Endothelial cell (in vitro differentiated cells): Measurements from ENCODE around the gene CAMK1. TPM values are rescaled to one million over a fixed set of nuclear protein-coding genes. Genes with fewer than 3 reads are reported as not detected.
A peak's percentile ranks its signal among the peaks of the same experiment; 100 is the strongest.

Experiments used
- DNase-seq: peaks from one replicate; pipeline ENCODE4 v3.0.0; 2021; ENCODE audit warnings: low spot score
- H3K27ac Mint-ChIP-seq: one replicate; pipeline ENCODE4 v1.8.0; 2021; ENCODE audit warnings: mixed read lengths, inconsistent platforms; ENCODE audit not compliant: unreplicated experiment
- H3K27me3 Mint-ChIP-seq: one replicate; pipeline ENCODE4 v1.8.0; 2021; ENCODE audit warnings: mild to moderate bottlenecking, moderate library complexity, mixed read lengths, inconsistent platforms; ENCODE audit not compliant: unreplicated experiment
- H3K36me3 Mint-ChIP-seq: one replicate; pipeline ENCODE4 v1.8.0; 2021; ENCODE audit warnings: mild to moderate bottlenecking, low read depth, mixed read lengths, inconsistent platforms; ENCODE audit not compliant: unreplicated experiment
- H3K4me1 Mint-ChIP-seq: one replicate; pipeline ENCODE4 v1.8.0; 2021; ENCODE audit warnings: mild to moderate bottlenecking, mixed read lengths, inconsistent platforms; ENCODE audit not compliant: unreplicated experiment
- H3K4me3 Mint-ChIP-seq: one replicate; pipeline ENCODE4 v1.8.0; 2021; ENCODE audit warnings: mild to moderate bottlenecking, mixed read lengths, inconsistent platforms; ENCODE audit not compliant: unreplicated experiment
- H3K9me3 Mint-ChIP-seq: one replicate; pipeline ENCODE4 v1.8.0; 2021; ENCODE audit warnings: mixed read lengths, inconsistent platforms; ENCODE audit not compliant: unreplicated experiment
- CTCF ChIP-seq: fragments of 200-600 bp; sonication (generic); IDR thresholded peaks from one replicate; pipeline ENCODE4 v1.5.0; 2021; ENCODE audit warnings: antibody characterized with exemption; ENCODE audit not compliant: unreplicated experiment
- total RNA-seq: library from RNA; stranded (reverse); fragmentation: NEBNext Ultra II Directional; extraction: Animal tissue kit (Norgen Biotek cat#: 25700); gene quantifications from one replicate; pipeline ENCODE4 v1.2.1, GENCODE V29; 2021; ENCODE audit not compliant: unreplicated experiment

CAMK1 gene
- total RNA-seq, 1 donor from 2014 or later, result 6.0 TPM

DNA sequence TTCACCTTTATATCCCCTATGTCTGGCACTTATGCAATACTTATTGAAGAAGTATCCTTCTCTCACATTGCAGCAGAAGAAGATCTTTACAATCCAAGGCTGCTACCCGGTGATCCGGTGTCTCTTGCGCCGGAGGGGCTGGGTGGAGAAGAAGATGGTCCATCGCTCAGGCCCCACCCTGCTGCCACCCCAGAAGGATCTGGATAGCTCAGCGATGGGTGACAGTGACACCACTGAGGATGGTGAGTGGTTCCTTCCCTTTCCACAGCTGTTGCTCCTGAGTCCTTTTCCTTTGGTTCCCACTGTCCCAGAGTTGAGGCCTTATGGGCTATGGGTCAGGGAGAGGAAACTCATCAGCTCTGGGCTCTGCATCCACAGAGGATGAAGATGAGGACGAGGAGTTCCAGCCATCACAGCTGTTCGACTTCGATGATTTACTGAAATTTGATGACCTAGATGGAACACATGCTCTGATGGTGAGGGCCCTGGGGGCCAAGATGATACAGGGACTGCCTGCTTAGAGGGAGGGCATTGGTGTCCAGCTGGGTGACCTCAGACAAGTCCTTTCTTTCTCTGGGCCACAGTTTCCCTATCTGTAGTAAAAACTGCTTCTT is 43.2 kb upstream of the CAMK1 start:
- TF ChIP-seq CTCF, result no peak
- H3K27ac Mint-ChIP-seq, result no peak overlapping the region
- peaks cover 10% of the 10 kb centered on the region for H3K27me3 Mint-ChIP-seq
- no peak overlapping the region for H3K4me3 Mint-ChIP-seq
- peaks cover 21% of the 10 kb centered on the region for H3K4me1 Mint-ChIP-seq
- no peak for DNase-seq
- H3K36me3 Mint-ChIP-seq, result peaks cover 16% of the 10 kb centered on the region
- no peaks in the 10 kb centered on the region for H3K9me3 Mint-ChIP-seq

GRCh38 chr3:9810846-9811245 is 41.1 kb upstream of the CAMK1 start:
- H3K9me3 Mint-ChIP-seq, result no peaks in the 10 kb centered on the region
- H3K4me1 Mint-ChIP-seq, result peaks cover 21% of the 10 kb centered on the region
- peaks cover 13% of the 10 kb centered on the region for H3K27me3 Mint-ChIP-seq
- DNase-seq, result no peak
- TF ChIP-seq CTCF, result no peak
- peaks cover 19% of the 10 kb centered on the region for H3K36me3 Mint-ChIP-seq
- H3K27ac Mint-ChIP-seq, result peak overlapping the region; percentile 11
- H3K4me3 Mint-ChIP-seq, result peak overlapping the region; percentile 72

GRCh38 chr3:9810433-9810770 is 40.7 kb upstream of the CAMK1 start:
- Mint-ChIP-seq H3K4me3 (peak overlapping the region; percentile 72), H3K36me3 (peaks cover 21% of the 10 kb centered on the region), H3K9me3 (no peaks in the 10 kb centered on the region), H3K27ac (peak overlapping the region; percentile 11), H3K27me3 (peaks cover 13% of the 10 kb centered on the region), H3K4me1 (peaks cover 21% of the 10 kb centered on the region)
- DNase-seq, result no peak
- no peak for TF ChIP-seq CTCF

DNA sequence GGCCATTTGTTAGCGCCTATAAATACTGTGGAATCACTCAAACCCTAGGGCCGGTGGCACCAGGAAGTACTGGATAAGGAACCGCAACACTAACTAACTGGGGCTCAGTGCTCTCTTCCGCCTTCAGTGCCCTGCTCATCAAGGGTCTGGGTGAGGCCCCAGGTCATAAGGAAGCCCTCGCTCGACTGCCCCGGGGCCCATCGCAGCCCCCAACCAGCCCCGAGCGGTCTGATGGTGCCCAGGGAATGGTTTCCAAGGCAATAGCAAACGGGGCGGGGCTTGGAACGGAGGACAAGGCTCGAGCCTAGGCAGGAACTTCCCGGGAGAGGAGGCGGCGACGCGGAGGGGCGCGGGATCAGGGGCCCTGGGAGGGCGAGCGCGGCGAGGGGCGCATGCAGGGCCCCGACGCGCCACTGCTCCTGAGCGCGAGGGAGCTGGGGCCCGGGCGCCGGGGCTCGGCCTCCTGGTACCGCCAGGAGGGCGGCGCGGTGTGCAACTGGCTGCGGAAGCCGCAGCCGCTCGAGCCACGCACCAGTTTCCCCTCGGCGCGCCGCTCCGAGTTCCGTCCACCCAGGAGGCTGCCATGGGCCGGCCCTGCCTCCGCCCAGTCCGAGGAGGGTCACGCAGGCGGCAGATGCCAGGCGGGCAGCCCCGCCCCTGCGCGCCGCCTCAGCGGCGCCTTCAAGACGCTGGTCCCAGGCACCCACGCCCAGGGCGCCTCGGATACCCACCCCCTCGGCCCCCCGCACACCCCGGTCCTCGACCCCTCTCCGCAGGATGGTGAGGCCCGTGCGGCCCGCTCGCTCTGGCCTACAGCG is 40.1 kb upstream of the CAMK1 start, which contains the start of gene TTLL3:
Gene TTLL3, plus strand, starts transcription at position 648 of the 818 bp plus-strand sequence. CDS start 400 bp downstream, outside the sequence.
- peak within 1 kb of the TSS; percentile 95 for H3K27ac Mint-ChIP-seq
- no peak for TF ChIP-seq CTCF
- H3K9me3 Mint-ChIP-seq, result no peaks in the 10 kb centered on the region
- H3K36me3 Mint-ChIP-seq, result peaks cover 27% of the 10 kb centered on the region
- peak; percentile 61 for DNase-seq
- H3K4me1 Mint-ChIP-seq, result peaks cover 21% of the 10 kb centered on the region
- H3K27me3 Mint-ChIP-seq, result peaks cover 13% of the 10 kb centered on the region
- H3K4me3 Mint-ChIP-seq, result peak within 1 kb of the TSS; percentile 84

DNA sequence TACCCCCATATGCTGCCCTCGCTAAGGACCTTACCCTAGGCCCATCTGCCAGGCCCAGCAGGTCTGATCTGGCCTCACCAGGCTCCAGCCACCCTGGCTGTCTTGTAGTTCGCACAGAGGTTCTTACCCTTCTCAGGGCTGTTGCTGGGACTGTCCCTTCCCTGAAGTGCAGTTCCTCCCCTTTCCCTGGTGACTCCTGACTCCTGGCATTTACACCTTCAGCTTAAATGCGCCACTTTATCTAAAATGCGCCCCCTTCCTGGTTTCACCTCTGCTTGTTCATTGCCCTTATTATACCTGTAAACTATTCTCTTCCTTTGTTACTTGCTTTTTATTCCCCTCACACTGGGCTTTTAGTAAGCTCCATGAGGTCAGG is 39.5 kb upstream of the CAMK1 start:
- Mint-ChIP-seq H3K27ac (peak overlapping the region; percentile 95), H3K36me3 (peaks cover 33% of the 10 kb centered on the region), H3K4me1 (peaks cover 21% of the 10 kb centered on the region), H3K4me3 (peak overlapping the region; percentile 84), H3K9me3 (no peaks in the 10 kb centered on the region), H3K27me3 (peaks cover 13% of the 10 kb centered on the region)
- no peak for TF ChIP-seq CTCF
- no peak for DNase-seq
